Measurements from ENCODE around the gene ADD2. TPM values are rescaled to one million over a fixed set of nuclear protein-coding genes. Genes with fewer than 3 reads are reported as not detected.

Gene ADD2
- total RNA-seq, 2 experiments from 2014 or later = 26.9 to 31.5 TPM

Other genes starting within 250 kb of the ADD2 start
- under 1 TPM; 0.07 to 0.18 TPM for gene TGFA, start 214.4 kb downstream of the ADD2 start, total RNA-seq
- not detected for gene FIGLA, start 22.4 kb upstream of the ADD2 start, total RNA-seq
- gene CLEC4F, start 52.4 kb upstream of the ADD2 start, total RNA-seq = not detected
- not detected for gene CD207, start 67.6 kb upstream of the ADD2 start, total RNA-seq
- gene VAX2, start 132.4 kb upstream of the ADD2 start, total RNA-seq = not detected
- gene ATP6V1B1, start 167.7 kb upstream of the ADD2 start, total RNA-seq = not detected
- gene ANKRD53, start 210.4 kb upstream of the ADD2 start, total RNA-seq = under 1 TPM in 1 of 2 experiments, not detected in 1; 0.14 TPM
- 10 to 100 TPM; 39.1 to 48.5 TPM for gene TEX261, start 226.7 kb upstream of the ADD2 start, total RNA-seq

All from activated CD4-positive, alpha-beta T cell treated with anti-CD3 and anti-CD28 coated beads for 36 hours (primary cell).